Amniotic epithelial cell (primary cell): ENCODE results near the gene DAPK1.

Source experiments
- DNase-seq: peaks from one replicate; pipeline ENCODE4 v3.0.0-alpha.2; 2010; ENCODE audit warnings: low read depth

Gene DAPK1

DNA sequence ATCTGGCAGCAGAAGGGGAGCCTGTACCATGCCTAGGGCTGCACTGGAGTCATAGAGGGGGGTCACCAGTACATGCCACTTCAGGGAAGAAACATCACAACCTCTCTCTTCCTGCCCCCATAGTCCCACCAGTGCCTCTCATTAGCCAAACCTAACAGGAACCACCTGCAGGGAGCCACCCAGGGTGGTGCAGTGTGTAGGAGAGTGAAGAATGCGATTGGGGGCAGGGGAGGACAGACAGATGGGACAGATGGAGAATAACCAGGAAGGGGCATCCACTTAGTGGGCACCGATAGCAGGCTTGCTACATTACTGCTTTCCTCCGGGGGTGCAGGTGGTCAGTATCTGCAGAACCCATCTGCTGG lies 19.2 kb downstream of the DAPK1 start:
- DNase-seq, result no peak

- DNase-seq, result no peak
Observed at GRCh38 chr9:87517732-87518131, 20.1 kb downstream of the DAPK1 start.

- peak; percentile 98 for DNase-seq
Observed at GRCh38 chr9:87518702-87519335, 21.2 kb downstream of the DAPK1 start.

DNA sequence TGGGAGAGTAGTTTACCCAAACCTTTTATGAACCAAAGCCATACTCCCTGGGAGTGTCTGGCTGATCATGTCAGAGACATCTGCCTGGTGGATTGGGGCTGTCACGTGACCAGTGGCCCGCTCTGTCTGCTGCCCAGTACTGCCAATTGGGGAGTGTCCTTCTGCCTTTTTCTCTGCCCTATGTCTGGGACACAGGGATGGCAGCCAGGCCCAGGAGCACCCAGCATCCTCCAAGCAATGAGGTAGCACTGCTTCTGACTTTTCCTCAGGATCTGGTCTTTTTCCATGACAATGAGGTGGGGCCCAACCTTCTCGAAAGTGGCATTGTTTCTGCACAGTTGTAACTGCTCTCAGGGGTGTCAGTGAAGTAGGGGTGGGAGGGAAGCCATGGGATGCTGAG lies 21.8 kb downstream of the DAPK1 start:
- DNase-seq, result no peak

- DNase-seq, result no peak
Observed at GRCh38 chr9:87520172-87520683, 22.6 kb downstream of the DAPK1 start.

- no peak for DNase-seq
Observed at GRCh38 chr9:87521834-87522233, 24.2 kb downstream of the DAPK1 start.

- DNase-seq, result no peak
Observed at GRCh38 chr9:87524061-87524460, 26.4 kb downstream of the DAPK1 start.

DNA sequence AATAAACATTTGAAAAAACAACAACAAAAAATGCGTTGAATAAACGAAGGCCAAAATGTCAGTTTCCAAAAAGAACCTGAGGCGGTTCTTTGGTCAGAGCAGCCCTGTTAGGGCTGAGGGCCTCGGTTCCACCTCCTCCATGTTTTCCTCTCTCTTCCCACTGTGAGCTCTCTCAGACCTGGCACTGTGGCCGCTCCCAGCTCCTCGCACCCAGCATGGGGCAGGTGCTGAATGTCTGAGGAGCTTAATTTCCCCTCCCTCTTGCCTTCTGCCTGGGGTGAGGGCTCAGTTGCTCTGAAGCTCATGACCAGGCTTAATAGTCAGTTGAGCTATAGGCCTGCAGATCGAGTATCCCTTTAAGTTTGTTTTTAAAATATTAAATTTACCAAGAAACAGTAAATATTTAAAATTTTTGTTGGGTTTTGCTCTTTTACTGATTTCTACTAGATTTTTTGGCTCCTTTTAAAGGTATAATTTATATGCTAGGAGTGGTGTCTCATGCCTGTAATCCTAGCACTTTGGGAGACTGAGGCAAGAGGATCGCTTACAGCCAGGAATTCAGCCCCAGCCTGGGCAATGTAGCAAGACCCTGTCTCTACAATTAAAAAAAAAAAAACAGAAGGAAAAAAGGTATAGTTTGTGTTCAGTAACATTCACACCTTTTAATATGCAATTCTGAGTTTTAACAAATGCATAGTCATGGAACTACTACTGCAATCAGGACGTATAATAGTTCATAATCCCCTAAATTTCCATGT lies 28.1 kb downstream of the DAPK1 start:
- no peak for DNase-seq

DNA sequence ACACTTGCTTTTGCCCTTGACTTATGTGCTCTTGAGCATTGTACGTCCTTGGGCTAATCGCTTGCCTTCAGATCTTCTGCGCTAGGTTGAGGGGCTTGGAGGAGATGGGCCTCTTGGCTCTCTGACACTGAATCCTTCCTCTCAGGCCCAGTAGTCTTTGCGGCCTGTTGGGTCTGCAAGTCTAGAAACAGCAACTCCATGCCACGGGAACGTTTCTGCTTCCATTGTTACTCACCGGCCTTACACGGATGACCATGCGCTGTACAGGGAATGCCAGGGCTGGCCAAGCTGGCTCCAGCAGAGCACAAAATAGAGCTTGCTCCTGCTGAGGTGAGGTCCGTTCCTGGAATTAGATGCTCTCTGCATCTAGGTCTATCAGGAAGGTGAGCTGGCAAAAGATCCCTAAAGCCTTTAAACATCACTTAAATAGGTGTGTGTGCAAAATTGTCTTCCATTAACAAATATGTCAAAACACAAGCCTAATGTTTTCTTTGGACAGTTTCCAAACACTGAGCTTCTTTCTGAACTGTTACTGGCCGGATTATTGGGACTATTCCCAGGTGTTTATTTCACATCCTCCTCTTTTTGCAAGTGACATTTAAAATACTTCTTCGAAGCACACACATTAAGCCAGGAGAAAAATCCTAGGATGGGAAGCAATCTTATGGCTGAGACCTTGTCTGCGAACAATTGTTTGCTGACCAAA lies 29.7 kb downstream of the DAPK1 start:
- no peak for DNase-seq

DNA sequence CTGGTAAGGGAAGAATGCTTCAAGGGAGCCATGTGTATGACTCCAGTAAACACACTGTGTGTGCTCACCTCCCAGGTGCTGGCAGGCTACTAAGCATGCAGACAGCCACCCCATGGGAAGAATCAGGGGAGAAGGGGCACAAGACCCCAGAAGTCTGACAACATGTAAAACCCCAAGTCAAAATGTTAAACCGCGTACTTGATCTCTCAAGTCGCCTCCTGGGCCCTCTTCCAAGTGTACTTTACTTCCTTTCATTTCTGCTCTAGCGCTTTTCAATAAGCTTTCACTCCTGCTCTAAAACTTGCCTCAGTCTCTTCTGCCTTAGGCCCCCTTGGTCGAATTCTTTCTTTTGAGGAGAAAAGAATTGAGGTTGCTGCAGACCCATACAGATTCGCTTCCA lies 31.3 kb downstream of the DAPK1 start:
- DNase-seq, result no peak

GRCh38 chr9:87529671-87530070 lies 32.0 kb downstream of the DAPK1 start:
- no peak for DNase-seq

DNA sequence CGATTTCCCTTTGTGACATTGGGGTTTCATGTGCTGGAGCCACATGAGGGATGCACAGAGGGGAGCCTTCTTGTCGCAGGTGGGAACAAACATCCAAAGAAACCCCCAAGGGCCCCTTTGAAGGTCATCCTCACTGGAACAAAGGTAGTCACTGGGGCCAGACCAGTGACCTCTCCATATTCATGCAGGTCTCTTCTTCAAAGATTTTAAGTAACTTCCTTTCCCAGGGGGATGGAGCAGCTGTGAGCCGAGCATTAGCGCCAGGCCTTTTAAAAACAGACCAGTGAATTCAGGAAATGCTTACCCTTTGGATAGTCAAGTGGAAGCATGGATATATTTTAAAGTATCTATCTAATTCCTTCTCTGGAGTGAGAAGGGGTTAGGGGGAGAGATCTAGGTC lies 33.0 kb downstream of the DAPK1 start:
- no peak for DNase-seq

DNA sequence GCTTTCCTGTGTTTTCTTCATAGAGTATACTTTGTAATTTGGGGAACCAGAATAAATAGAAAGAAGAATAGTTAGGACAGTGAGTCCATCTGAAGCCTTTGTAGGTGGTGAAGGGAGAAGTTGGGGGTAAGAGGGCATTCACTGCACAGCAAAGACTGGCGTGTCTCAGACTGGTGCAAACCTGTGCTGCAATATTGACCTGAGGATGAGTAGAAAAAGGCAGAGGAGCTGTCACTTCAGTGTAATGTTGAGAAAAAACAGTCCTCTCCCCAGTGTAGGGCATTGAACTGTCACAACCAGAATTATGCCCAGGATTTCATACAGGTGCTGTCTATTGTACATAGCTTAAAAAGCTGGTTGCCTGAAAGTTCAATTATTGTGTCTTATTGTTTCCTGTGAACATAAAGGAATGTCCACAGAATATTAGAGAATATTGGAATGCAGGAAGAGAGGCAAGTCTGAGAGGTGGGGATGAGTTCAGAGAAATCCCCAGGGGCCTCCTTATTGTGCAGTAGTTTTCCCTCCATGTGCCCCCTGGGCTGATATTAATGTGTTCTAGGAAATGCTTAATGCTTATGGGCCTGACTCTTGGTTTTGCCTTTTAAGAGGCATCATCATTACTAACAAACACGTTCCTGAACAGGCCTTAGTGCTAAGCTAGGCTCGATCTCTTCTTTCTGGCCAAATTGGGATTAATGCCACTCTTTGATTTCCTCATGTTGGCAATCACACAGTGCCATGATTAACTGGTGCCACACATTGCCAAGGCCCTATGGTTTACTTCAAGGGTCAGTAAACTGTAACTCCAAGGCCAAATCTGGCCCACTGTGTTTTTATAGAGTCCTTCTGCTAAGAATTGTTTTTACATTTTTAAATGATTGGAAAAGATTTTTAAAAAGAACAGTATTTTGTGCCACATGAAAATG lies 34.0 kb downstream of the DAPK1 start:
- DNase-seq, result no peak

- no peak for DNase-seq
Observed at GRCh38 chr9:87533271-87533670, 35.6 kb downstream of the DAPK1 start.

DNA sequence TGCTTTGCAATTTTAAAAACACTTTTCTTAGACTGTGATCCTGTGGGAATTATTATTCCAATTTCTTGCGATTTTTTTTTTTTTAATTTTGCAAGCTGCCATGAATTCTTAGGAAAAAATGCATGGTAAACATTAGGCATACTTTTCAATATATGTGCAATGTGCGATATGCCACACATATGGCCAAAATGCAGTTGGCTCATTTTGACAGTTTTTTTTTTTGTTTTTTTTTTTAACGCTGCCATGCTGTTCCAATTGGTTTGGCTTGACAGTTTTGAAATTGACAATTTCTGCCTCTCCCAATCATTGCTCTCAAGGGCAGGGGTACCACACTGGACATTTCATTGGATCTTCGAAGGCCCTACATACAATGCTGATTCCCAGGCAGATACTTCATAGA lies 36.4 kb downstream of the DAPK1 start:
- DNase-seq, result no peak

DNA sequence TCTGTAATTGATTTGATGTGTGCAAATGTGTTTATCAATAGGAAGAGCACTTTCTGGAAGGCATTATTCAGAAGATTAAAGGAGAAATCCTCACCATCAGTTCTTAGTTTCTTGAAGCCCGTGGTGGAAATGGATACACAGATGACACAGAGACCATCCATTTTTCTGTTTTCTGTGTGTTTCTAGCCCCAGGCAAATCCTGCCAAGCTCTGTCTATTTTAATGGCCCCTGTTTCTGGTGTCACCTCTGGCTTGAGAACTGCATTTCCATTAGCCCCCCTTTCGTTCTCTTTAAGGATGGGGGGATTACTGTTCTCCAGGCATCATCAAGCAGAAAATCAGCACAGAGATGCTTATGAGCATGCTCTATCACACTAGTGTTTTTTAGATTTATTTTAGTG lies 37.3 kb downstream of the DAPK1 start:
- no peak for DNase-seq

DNA sequence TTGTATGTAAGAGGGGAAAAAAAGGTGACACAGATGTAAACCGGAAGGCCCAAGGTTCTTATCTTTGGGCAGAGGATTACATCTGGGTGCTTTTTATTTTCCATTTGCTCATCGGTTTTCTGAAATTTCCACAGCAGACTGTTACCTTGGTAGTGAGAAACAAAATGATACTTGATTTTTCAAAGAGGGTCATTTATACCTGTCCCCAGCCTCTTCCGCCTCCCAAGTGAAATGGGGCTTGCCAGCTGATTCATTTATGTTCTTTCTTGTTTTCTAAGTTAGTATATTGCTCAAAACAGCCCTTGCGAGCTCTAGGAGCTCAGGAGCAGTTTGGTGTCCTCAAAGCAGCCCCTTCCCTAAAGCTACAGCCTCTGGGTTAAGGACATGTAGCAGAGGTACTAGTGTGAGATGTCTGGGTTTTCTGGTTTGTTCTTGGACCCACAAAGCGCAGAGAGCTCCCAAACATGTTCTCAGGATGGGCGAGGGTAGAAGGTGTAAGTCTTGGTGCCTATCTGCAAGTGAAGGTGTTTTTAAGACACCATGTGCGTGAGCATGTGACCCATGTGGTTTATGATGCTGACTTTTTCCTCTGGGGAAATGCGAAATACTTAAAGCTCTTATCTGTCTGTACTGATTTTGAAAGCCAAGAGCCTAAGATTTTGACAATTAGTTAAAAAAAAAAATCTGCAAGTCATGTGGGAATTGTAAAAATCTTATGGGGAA lies 38.3 kb downstream of the DAPK1 start:
- DNase-seq, result peak; percentile 56

- no peak for DNase-seq
Observed at GRCh38 chr9:87537625-87538024, 40.0 kb downstream of the DAPK1 start.

GRCh38 chr9:87540444-87541105 lies 42.9 kb downstream of the DAPK1 start:
- DNase-seq, result peak; percentile 40

DNA sequence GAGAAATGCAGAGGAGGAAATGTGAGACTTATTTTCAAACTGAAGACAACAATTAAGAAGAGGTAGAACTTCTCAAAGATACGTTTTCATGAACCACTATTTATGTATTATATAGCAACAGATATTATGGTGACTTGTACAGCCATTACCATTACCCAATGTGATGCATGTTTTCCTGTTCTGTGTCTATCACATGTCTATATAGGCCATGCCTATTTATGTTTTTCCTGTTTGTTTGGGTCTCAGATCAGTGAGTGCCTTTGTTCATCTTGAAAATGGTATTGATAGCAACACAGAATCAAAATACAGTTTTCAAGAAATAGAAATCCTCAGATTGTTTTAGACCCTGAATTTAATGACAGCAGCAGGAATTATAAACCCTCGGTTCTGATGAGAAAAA lies 44.0 kb downstream of the DAPK1 start:
- no peak for DNase-seq

DNA sequence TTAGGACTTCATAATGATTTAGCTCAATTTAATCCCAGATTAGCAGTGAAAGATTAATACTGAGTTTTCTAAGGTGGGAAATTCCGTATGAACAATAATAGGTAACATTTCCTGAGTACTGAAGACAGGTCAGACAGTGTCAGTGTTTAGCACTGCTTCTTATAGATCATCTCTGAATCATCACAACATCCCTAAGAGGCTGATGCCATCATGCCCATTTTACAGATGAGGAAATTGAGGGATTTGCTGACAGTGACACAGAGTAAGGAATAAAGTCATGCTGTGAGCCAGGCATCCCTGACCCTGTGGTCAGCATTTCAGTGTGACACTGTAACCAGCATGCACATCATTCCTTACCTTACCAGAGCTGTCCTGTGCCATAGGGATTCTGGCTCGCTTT lies 44.5 kb downstream of the DAPK1 start:
- DNase-seq, result no peak
